HEK293T (cell line): ENCODE data around the gene NEU1.

Source experiments
- ARNT ChIP-seq: fragments of 450-650 bp; IDR thresholded peaks from 2 replicates; pipeline ENCODE4 v1.6.1; 2017; ENCODE audit warnings: mild to moderate bottlenecking
- BHLHE40 ChIP-seq: fragments of 450-650 bp; IDR thresholded peaks from 2 replicates; pipeline ENCODE4 v1.6.1; 2016; ENCODE audit warnings: mild to moderate bottlenecking, moderate library complexity, borderline replicate concordance
- CTBP1 ChIP-seq: fragments of 450-650 bp; IDR thresholded peaks from 2 replicates; pipeline ENCODE4 v1.6.1; 2016; ENCODE audit warnings: borderline replicate concordance
- ELF4 ChIP-seq: fragments of 450-650 bp; IDR thresholded peaks from 2 replicates; pipeline ENCODE4 v1.6.1; 2017; ENCODE audit warnings: antibody characterized with exemption
- FOXA1 ChIP-seq: fragments of 450-650 bp; IDR thresholded peaks from 2 replicates; pipeline ENCODE4 v1.6.1; 2016; ENCODE audit warnings: mild to moderate bottlenecking
- FOXM1 ChIP-seq: fragments of 450-650 bp; IDR thresholded peaks from 2 replicates; pipeline ENCODE4 v1.6.1; 2017; ENCODE audit warnings: mild to moderate bottlenecking, borderline replicate concordance
- PKNOX1 ChIP-seq: fragments of 450-650 bp; IDR thresholded peaks from 2 replicates; pipeline ENCODE4 v1.6.1; 2016
- SP1 ChIP-seq: fragments of 450-650 bp; IDR thresholded peaks from 2 replicates; pipeline ENCODE4 v1.6.1; 2017
- SUZ12 ChIP-seq: fragments of 450-650 bp; IDR thresholded peaks from 2 replicates; pipeline ENCODE4 v1.6.1; 2016; ENCODE audit warnings: mild to moderate bottlenecking

- TF ChIP-seq SP1: no peak
- TF ChIP-seq SUZ12: no peak
- no peak for TF ChIP-seq FOXA1
- TF ChIP-seq PKNOX1: no peak
- no peak for TF ChIP-seq CTBP1
- TF ChIP-seq ARNT: no peak
- TF ChIP-seq ELF4: no peak
- TF ChIP-seq FOXM1: no peak
- TF ChIP-seq BHLHE40: no peak
These were observed 26.6 kb downstream of the NEU1 start for GRCh38 chr6:31836047-31836473.
